WTC11 (cell line): ENCODE measurements around the gene C1S. TPM values are rescaled to one million over a fixed set of nuclear protein-coding genes. Genes with fewer than 3 reads are reported as not detected.

Source experiments
- ATAC-seq: fragments of 200-7000 bp; cut with Tn5 transposase; 2 replicates; pipeline ENCODE4 v1.10.0; 2021; ENCODE audit warnings: mild to moderate bottlenecking, moderate library complexity
- CTCF ChIA-PET: fragments of 300-600 bp; sonication (Branson Sonifier 250); formaldehyde crosslinking; loops from one replicate; lab custom pipeline; 2021; ENCODE audit warnings: antibody characterized with exemption; lab: Charles Lee
- POLR2A ChIA-PET: fragments of 350-600 bp; sonication (Branson Sonifier 250); formaldehyde crosslinking; loops from one replicate; lab custom pipeline; 2021; ENCODE audit warnings: antibody characterized with exemption; lab: Charles Lee
- DNase-seq: peaks from one replicate; pipeline ENCODE4 v3.0.0; 2021; ENCODE audit warnings: low spot score
- H3K27ac Mint-ChIP-seq: 2 replicates; pipeline ENCODE4 v1.8.0; 2021; ENCODE audit warnings: mixed read lengths
- H3K27me3 Mint-ChIP-seq: 2 replicates; pipeline ENCODE4 v1.8.0; 2021; ENCODE audit warnings: low read depth, mild to moderate bottlenecking, moderate library complexity, mixed read lengths
- H3K36me3 Mint-ChIP-seq: 2 replicates; pipeline ENCODE4 v1.8.0; 2021; ENCODE audit warnings: mixed read lengths
- H3K4me1 Mint-ChIP-seq: 2 replicates; pipeline ENCODE4 v1.8.0; 2022; ENCODE audit warnings: mixed read lengths
- H3K4me3 Mint-ChIP-seq: 2 replicates; pipeline ENCODE4 v1.8.0; 2021; ENCODE audit warnings: mild to moderate bottlenecking, moderate library complexity, mixed read lengths
- H3K9me3 Mint-ChIP-seq: 2 replicates; pipeline ENCODE4 v1.8.0; 2021; ENCODE audit warnings: mixed read lengths
- ARID4B ChIP-seq: sonication (generic); formaldehyde crosslinking; IDR thresholded peaks from 2 replicates; pipeline ENCODE4 v1.8.0; 2023; ENCODE audit warnings: missing genetic modification reagents, mild to moderate bottlenecking, borderline replicate concordance
- CREB1 ChIP-seq: sonication (generic); formaldehyde crosslinking; IDR thresholded peaks from 2 replicates; pipeline ENCODE4 v1.8.0; 2023; ENCODE audit warnings: mild to moderate bottlenecking, missing genetic modification reagents
- E2F5 ChIP-seq: sonication (generic); formaldehyde crosslinking; IDR thresholded peaks from 2 replicates; pipeline ENCODE4 v1.8.1; 2022; ENCODE audit warnings: mild to moderate bottlenecking, moderate library complexity, missing genetic modification reagents
- ERG ChIP-seq: fragments of 250-450 bp; sonication (Bioruptor Pico); IDR thresholded peaks from 2 replicates; pipeline ENCODE4 v1.8.0; 2021; ENCODE audit warnings: mild to moderate bottlenecking
- ETV6 ChIP-seq: sonication (generic); formaldehyde crosslinking; IDR thresholded peaks from 2 replicates; pipeline ENCODE4 v1.8.1; 2022; ENCODE audit warnings: mild to moderate bottlenecking, missing genetic modification reagents
- JAZF1 ChIP-seq: fragments of 250-450 bp; sonication (Bioruptor Pico); IDR thresholded peaks from 2 replicates; pipeline ENCODE4 v1.9.0; 2021; ENCODE audit warnings: moderate library complexity, mild to moderate bottlenecking, inconsistent platforms
- MAX ChIP-seq: sonication (generic); formaldehyde crosslinking; IDR thresholded peaks from 2 replicates; pipeline ENCODE4 v1.8.0; 2022; ENCODE audit warnings: mild to moderate bottlenecking, missing genetic modification reagents
- NR2C2 ChIP-seq: sonication (generic); formaldehyde crosslinking; IDR thresholded peaks from 2 replicates; pipeline ENCODE4 v1.8.0; 2022; ENCODE audit warnings: mild to moderate bottlenecking, missing genetic modification reagents
- NR3C1 ChIP-seq: sonication (generic); formaldehyde crosslinking; conservative IDR thresholded peaks from 2 replicates; pipeline ENCODE4 v1.8.1; 2023; ENCODE audit warnings: low read depth, mild to moderate bottlenecking, missing genetic modification reagents
- PRDM15 ChIP-seq: sonication (generic); formaldehyde crosslinking; IDR thresholded peaks from 2 replicates; pipeline ENCODE4 v1.8.0; 2022; ENCODE audit warnings: missing genetic modification reagents
- PREB ChIP-seq: sonication (generic); formaldehyde crosslinking; IDR thresholded peaks from 2 replicates; pipeline ENCODE4 v1.8.1; 2022; ENCODE audit warnings: mild to moderate bottlenecking, missing genetic modification reagents, moderate library complexity, borderline replicate concordance
- SMAD3 ChIP-seq: sonication (generic); formaldehyde crosslinking; IDR thresholded peaks from 2 replicates; pipeline ENCODE4 v1.8.0; 2022; ENCODE audit warnings: missing genetic modification reagents, mild to moderate bottlenecking, borderline replicate concordance
- SOX15 ChIP-seq: fragments of 250-450 bp; sonication (Bioruptor Pico); IDR thresholded peaks from 2 replicates; pipeline ENCODE4 v1.9.0; 2021; ENCODE audit warnings: mild to moderate bottlenecking
- TEAD1 ChIP-seq: sonication (generic); formaldehyde crosslinking; IDR thresholded peaks from 2 replicates; pipeline ENCODE4 v1.8.0; 2022; ENCODE audit warnings: mild to moderate bottlenecking, missing genetic modification reagents
- TP53 ChIP-seq: sonication (generic); formaldehyde crosslinking; IDR thresholded peaks from 2 replicates; pipeline ENCODE4 v1.8.1; 2023; ENCODE audit warnings: mild to moderate bottlenecking, missing genetic modification reagents
- ZBTB21 ChIP-seq: sonication (generic); formaldehyde crosslinking; IDR thresholded peaks from 2 replicates; pipeline ENCODE4 v1.8.1; 2023; ENCODE audit warnings: mild to moderate bottlenecking, missing genetic modification reagents, borderline replicate concordance
- ZNF232 ChIP-seq: sonication (generic); formaldehyde crosslinking; IDR thresholded peaks from 2 replicates; pipeline ENCODE4 v1.8.0; 2022; ENCODE audit warnings: mild to moderate bottlenecking, missing genetic modification reagents
- ZNF281 ChIP-seq: sonication (generic); formaldehyde crosslinking; IDR thresholded peaks from 2 replicates; pipeline ENCODE4 v1.8.0; 2023; ENCODE audit warnings: mild to moderate bottlenecking, missing genetic modification reagents
- ZNF423 ChIP-seq: fragments of 250-450 bp; sonication (Bioruptor Pico); IDR thresholded peaks from 2 replicates; pipeline ENCODE4 v2.1.2; 2022; ENCODE audit warnings: mild to moderate bottlenecking, moderate library complexity
- ZNF671 ChIP-seq: fragments of 250-450 bp; sonication (Bioruptor Pico); IDR thresholded peaks from 2 replicates; pipeline ENCODE4 v1.8.0; 2021; ENCODE audit warnings: mild to moderate bottlenecking
- total RNA-seq: library from RNA; stranded (reverse); gene quantifications from 3 replicates; pipeline ENCODE4 v1.2.3, GENCODE V29; 2021

C1S gene
- total RNA-seq, 1 experiment from 2014 or later = 7.6 TPM

- ATAC-seq = no peak
- H3K9me3 Mint-ChIP-seq = peaks cover 12% of the 10 kb centered on the region
- peaks cover under 1% of the 10 kb centered on the region for H3K4me1 Mint-ChIP-seq
- no peak for DNase-seq
- ChIA-PET CTCF (interaction anchor here (0.8 to 2.0 kb wide), 3 partner anchors 9 to 42 kb away, joined by 3 to 7 read pairs (median 3); no protein-coding TSS in a partner anchor), POLR2A (interaction anchor here (1.0 kb wide), 1 partner anchor 12 kb away, joined by 3 read pairs; no protein-coding TSS in a partner anchor)
- TF ChIP-seq SOX15 (CRISPR knock-in tag) (no peak), ZBTB21 (CRISPR knock-in tag) (no peak), CREB1 (CRISPR knock-in tag) (no peak), NR2C2 (CRISPR knock-in tag) (no peak), NR3C1 (CRISPR knock-in tag) (no peak), ETV6 (no peak), SMAD3 (no peak), E2F5 (no peak), ZNF671 (CRISPR knock-in tag) (no peak)
- no peaks in the 10 kb centered on the region for H3K27me3 Mint-ChIP-seq
- H3K27ac Mint-ChIP-seq = no peak overlapping the region
- H3K4me3 Mint-ChIP-seq = no peak overlapping the region
- H3K36me3 Mint-ChIP-seq = peaks cover 29% of the 10 kb centered on the region
Observed at GRCh38 chr12:7102582-7102981, 42.1 kb downstream of the C1S start.

- DNase-seq = no peak
- Mint-ChIP-seq H3K4me1 (peaks cover 6% of the 10 kb centered on the region), H3K27me3 (no peaks in the 10 kb centered on the region), H3K27ac (no peak overlapping the region), H3K36me3 (peaks cover 22% of the 10 kb centered on the region), H3K4me3 (no peak overlapping the region), H3K9me3 (peaks cover 12% of the 10 kb centered on the region)
- ATAC-seq = no peak
- CTCF ChIA-PET = interaction anchor here (1.2 kb wide), 1 partner anchor 9 kb away, joined by 5 read pairs; no protein-coding TSS in a partner anchor
- POLR2A ChIA-PET = interaction anchor here (0.6 kb wide), 1 partner anchor 524 kb away, joined by 3 read pairs; no protein-coding TSS in a partner anchor
- no peak for TF ChIP-seq TP53 (CRISPR knock-in tag)
- TF ChIP-seq PREB (CRISPR knock-in tag) = no peak
- TF ChIP-seq ETV6 = no peak
- TF ChIP-seq ERG (CRISPR knock-in tag) = no peak
- TF ChIP-seq JAZF1 (CRISPR knock-in tag) = no peak
- no peak for TF ChIP-seq PRDM15 (CRISPR knock-in tag)
- TF ChIP-seq TEAD1 (CRISPR knock-in tag) = no peak
- no peak for TF ChIP-seq ZNF281 (CRISPR knock-in tag)
- no peak for TF ChIP-seq ARID4B (CRISPR knock-in tag)
- no peak for TF ChIP-seq ZNF232 (CRISPR knock-in tag)
- TF ChIP-seq ZNF423 (CRISPR knock-in tag) = no peak
- no peak for TF ChIP-seq MAX (CRISPR knock-in tag)
Observed at GRCh38 chr12:7103837-7104584, 43.5 kb downstream of the C1S start.
